Left lung (tissue), 10 donors: ENCODE measurements around the gene ANO3. TPM values are rescaled to one million over a fixed set of nuclear protein-coding genes. Genes with fewer than 3 reads are reported as not detected.

ENCODE experiments used
- ATAC-seq: fragments of 200-7000 bp; cut with Tn5 transposase; one replicate; pipeline ENCODE4 v1.9.1; 2020; ENCODE audit warnings: moderate library complexity
- DNase-seq, 4 donors: peaks; one replicate each; pipeline ENCODE4 v3.0.0-alpha.2; 2013 to 2020
- H3K27ac ChIP-seq, 2 donors: fragments of 200-600 bp; sonication (generic) in 1 of 2; one replicate each; pipeline versions ENCODE4 v1.5.0 to v1.8.0; 2020 to 2021
- H3K27me3 ChIP-seq, 2 donors: fragments of 200-600 bp; sonication (generic) in 1 of 2; one replicate each; pipeline versions ENCODE4 v1.5.0 to v1.8.0; 2020 to 2021
- H3K36me3 ChIP-seq, 2 donors: fragments of 200-600 bp; sonication (generic) in 1 of 2; one replicate each; pipeline versions ENCODE4 v1.5.0 to v1.8.0; 2020 to 2021
- H3K4me1 ChIP-seq, 2 donors: fragments of 200-600 bp; one replicate each; pipeline ENCODE4 v1.8.0; 2021
- H3K4me3 ChIP-seq, 2 donors: fragments of 200-600 bp; sonication (generic) in 1 of 2; one replicate each; pipeline versions ENCODE4 v1.5.0 to v1.8.0; 2020 to 2021; ENCODE audit warnings: mild to moderate bottlenecking in 1 of 2
- H3K9me3 ChIP-seq, 2 donors: fragments of 200-600 bp; sonication (generic) in 1 of 2; one replicate each; pipeline versions ENCODE4 v1.5.0 to v1.8.0; 2020 to 2021
- intact Hi-C, 2 donors: fragments of 100-400 bp; cut with DNase I; formaldehyde crosslinking; loops; one replicate each; pipeline versions ENCODE4 v1.11.2 to v1.14.2; 2022
- polyA plus RNA-seq, 6 donors: library from polyadenylated mRNA; unstranded; fragments of 120-200 nt; gene quantifications; one replicate each; pipeline ENCODE4 v1.2.1, GENCODE V29; 2013; ENCODE audit not compliant: insufficient read length in 6 of 6
- total RNA-seq, 2 donors: library from RNA; stranded (reverse); fragmentation: NEBNext Ultra II Directional; extraction: Animal tissue kit (Norgen Biotek cat#: 25700); gene quantifications; one replicate each; pipeline ENCODE4 v1.2.1, GENCODE V29; 2021
- TF ChIP-seq, protein P1 (sequence below), 2 donors: fragments of 200-600 bp; sonication (generic) in 1 of 2; IDR thresholded peaks; one replicate each; pipeline versions ENCODE4 v1.5.0 to v1.8.0; 2021; ENCODE audit warnings: antibody characterized with exemption in 2 of 2
- donor health status: DM: no; HTN: yes; CAD: no.
- donor health status: DM: no; HTN: no; CAD: no.

ANO3 gene
- total and polyA plus RNA-seq, 8 donors: 0.31 to 1.4 (median 0.56) TPM

DNA sequence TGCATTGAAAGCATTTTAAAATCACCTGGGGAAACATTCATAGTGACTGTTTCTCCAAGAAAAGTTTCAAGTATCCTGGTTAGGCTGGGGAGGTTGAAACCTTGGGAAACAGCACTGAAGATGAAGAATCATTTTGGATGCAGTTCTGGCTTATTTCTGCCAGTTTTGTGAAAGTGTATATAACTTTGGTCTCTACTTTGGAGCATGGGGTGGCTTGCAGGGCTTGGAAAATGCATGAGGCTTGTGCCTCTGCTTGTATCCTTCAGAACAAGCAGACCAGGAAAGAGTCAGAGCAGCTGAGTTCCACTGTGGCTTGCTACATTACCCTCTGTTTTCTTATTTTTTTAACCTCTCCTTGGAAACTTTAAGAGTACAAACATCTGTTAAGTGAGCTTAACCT, 370.5 kb downstream of the ANO3 start:
- DNase-seq (peak in 1 of 4 donors; percentile 20), ATAC-seq (peak; percentile 23)
- no peaks in the 10 kb centered on the region for H3K27me3 ChIP-seq
- H3K4me3 ChIP-seq: no peak overlapping the region
- no peaks in the 10 kb centered on the region for H3K36me3 ChIP-seq
- H3K27ac ChIP-seq: no peak overlapping the region
- no peaks in the 10 kb centered on the region for H3K9me3 ChIP-seq
- intact Hi-C loops: no loop called here
- H3K4me1 ChIP-seq: no peaks in the 10 kb centered on the region
- TF ChIP-seq, protein P1, sequence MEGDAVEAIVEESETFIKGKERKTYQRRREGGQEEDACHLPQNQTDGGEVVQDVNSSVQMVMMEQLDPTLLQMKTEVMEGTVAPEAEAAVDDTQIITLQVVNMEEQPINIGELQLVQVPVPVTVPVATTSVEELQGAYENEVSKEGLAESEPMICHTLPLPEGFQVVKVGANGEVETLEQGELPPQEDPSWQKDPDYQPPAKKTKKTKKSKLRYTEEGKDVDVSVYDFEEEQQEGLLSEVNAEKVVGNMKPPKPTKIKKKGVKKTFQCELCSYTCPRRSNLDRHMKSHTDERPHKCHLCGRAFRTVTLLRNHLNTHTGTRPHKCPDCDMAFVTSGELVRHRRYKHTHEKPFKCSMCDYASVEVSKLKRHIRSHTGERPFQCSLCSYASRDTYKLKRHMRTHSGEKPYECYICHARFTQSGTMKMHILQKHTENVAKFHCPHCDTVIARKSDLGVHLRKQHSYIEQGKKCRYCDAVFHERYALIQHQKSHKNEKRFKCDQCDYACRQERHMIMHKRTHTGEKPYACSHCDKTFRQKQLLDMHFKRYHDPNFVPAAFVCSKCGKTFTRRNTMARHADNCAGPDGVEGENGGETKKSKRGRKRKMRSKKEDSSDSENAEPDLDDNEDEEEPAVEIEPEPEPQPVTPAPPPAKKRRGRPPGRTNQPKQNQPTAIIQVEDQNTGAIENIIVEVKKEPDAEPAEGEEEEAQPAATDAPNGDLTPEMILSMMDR (IDR thresholded peaks at IDR 0.05): no peak

DNA sequence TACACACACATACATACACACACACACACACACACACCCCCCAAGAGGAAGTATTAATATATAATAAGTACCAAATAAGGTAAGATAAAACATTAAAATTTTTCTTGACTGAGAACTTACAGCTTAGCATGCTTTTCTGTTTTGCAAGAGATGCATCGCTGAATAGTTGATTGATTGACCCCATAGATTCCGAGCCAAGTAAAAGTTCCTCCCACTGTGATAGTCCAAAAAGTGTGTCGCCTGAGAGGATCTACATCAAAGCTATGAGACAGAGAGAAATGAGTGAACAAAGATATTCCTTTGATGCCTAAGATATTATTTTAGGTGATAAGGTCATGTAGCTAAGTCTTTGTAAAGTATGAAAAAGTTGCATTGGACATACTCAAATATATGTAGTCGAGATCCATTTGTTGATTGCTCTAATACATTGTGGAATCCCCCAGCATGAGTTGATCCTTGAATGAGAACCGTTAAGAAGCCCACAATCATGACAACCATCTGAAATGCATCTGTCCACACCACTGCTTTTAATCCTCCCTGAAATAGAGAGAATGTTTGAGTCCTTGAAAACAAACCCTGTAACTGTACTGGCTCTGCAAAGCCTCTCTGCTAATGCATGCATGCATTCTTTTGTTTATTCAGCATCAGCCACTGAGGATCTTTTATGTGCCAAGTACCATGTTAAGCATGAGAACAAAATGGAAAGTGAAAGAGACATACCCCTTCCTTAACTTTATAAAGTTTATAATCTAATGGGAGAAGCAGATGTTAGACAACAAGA, 371.7 kb downstream of the ANO3 start:
- peak in 2 of 4 donors; percentile 53 to 65 for DNase-seq
- ATAC-seq: peak; percentile 37
- TF ChIP-seq, protein P1 (IDR thresholded peaks at IDR 0.05): no peak
- Histone ChIP-seq H3K27me3 (no peaks in the 10 kb centered on the region), H3K9me3 (no peaks in the 10 kb centered on the region), H3K4me1 (no peaks in the 10 kb centered on the region), H3K27ac (no peak overlapping the region), H3K36me3 (no peaks in the 10 kb centered on the region), H3K4me3 (no peak overlapping the region)
- intact Hi-C loops: no loop called here

- DNase-seq (no peak), ATAC-seq (peak; percentile 87)
- Histone ChIP-seq H3K27me3 (no peaks in the 10 kb centered on the region), H3K36me3 (no peaks in the 10 kb centered on the region), H3K4me3 (no peak overlapping the region), H3K27ac (no peak overlapping the region), H3K4me1 (no peaks in the 10 kb centered on the region), H3K9me3 (no peaks in the 10 kb centered on the region)
- intact Hi-C loops: no loop called here
- TF ChIP-seq, protein P1 (IDR thresholded peaks at IDR 0.05): no peak
Measured at GRCh38 chr11:26704249-26704648, 372.3 kb downstream of the ANO3 start.

DNA sequence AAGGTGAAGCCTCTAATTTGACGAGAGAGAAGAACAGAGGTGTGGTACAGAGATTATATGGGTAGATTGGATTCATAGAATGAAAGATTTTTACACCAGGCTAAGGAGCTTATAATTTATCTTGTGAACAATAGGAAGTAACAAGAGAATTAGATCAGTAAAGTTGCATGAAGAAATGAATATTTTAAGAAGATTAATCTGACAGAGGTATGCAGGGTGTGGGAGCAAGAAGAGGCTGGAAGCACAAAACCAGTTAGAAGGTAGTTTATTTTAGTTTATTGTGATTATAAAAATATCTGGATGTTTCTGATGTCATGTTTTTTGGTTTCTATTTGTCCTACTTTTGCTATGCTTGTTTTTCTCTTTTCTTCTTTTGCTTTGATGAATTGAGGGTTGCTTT, 374.3 kb downstream of the ANO3 start:
- intact Hi-C loops: no loop called here

More for the DNA sequence above, 374.3 kb downstream of the ANO3 start:
- Histone ChIP-seq H3K36me3 (no peaks in the 10 kb centered on the region), H3K27me3 (no peaks in the 10 kb centered on the region), H3K27ac (no peak overlapping the region), H3K4me1 (no peaks in the 10 kb centered on the region), H3K4me3 (no peak overlapping the region), H3K9me3 (no peaks in the 10 kb centered on the region)
- DNase-seq (no peak), ATAC-seq (no peak)
- TF ChIP-seq, protein P1 (IDR thresholded peaks at IDR 0.05): no peak
